Smooth muscle cell (in vitro differentiated cells): ENCODE data around the gene LAMA5. TPM values are rescaled to one million over a fixed set of nuclear protein-coding genes. Genes with fewer than 3 reads are reported as not detected.

Experiments
- DNase-seq: peaks from one replicate; lab custom pipeline; 2025; ENCODE audit not compliant: unreplicated experiment; lab: John Stamatoyannopoulos, UW
- H2AFZ ChIP-seq: fragments of 200-600 bp; sonication (generic); 2 replicates; pipeline ENCODE4 v1.6.0; 2016; ENCODE audit warnings: antibody characterized with exemption, low read depth, mild to moderate bottlenecking
- H3F3A ChIP-seq: fragments of 200-600 bp; sonication (generic); 2 replicates; pipeline ENCODE4 v1.6.0; 2017; ENCODE audit warnings: antibody characterized with exemption, low read depth
- H3K27ac ChIP-seq: fragments of 200-600 bp; sonication (generic); 2 replicates; pipeline ENCODE4 v1.5.1; 2016; ENCODE audit warnings: low read depth, mild to moderate bottlenecking
- H3K27me3 ChIP-seq: fragments of 200-600 bp; sonication (generic); 2 replicates; pipeline ENCODE4 v1.6.1; 2016; ENCODE audit warnings: low read depth, mild to moderate bottlenecking
- H3K36me3 ChIP-seq: fragments of 200-600 bp; sonication (generic); 2 replicates; pipeline ENCODE4 v1.5.1; 2016; ENCODE audit warnings: low read depth
- H3K4me1 ChIP-seq: fragments of 200-600 bp; sonication (generic); 2 replicates; pipeline ENCODE4 v1.5.1; 2016; ENCODE audit warnings: low read depth
- H3K4me2 ChIP-seq: fragments of 200-600 bp; sonication (generic); 2 replicates; pipeline ENCODE4 v1.6.0; 2016; ENCODE audit warnings: mild to moderate bottlenecking
- H3K4me3 ChIP-seq: fragments of 200-600 bp; sonication (generic); 2 replicates; pipeline ENCODE4 v1.5.1; 2016; ENCODE audit warnings: mild to moderate bottlenecking
- H3K79me2 ChIP-seq: fragments of 200-600 bp; sonication (generic); 2 replicates; pipeline ENCODE4 v1.6.0; 2016; ENCODE audit warnings: low read depth, mild to moderate bottlenecking
- H3K9ac ChIP-seq: fragments of 200-600 bp; sonication (generic); 2 replicates; pipeline ENCODE4 v1.6.0; 2016; ENCODE audit warnings: low read depth
- H3K9me3 ChIP-seq: fragments of 200-600 bp; sonication (generic); replicated peaks from 2 replicates; pipeline ENCODE4 v1.5.1; 2016; ENCODE audit warnings: low read depth
- H4K20me1 ChIP-seq: fragments of 200-600 bp; sonication (generic); 2 replicates; pipeline ENCODE4 v1.6.0; 2016; ENCODE audit warnings: low read depth
- WGBS: methylation state at CpG from one replicate; pipeline ENCODE4 v1.1.7; 2016; ENCODE audit warnings: low lambda C conversion rate; 5-methylcytosine and 5-hydroxymethylcytosine counted together
- polyA plus RNA-seq: library from polyadenylated mRNA; unstranded; fragments of >200 nt; fragmentation: Nextera tagmentation; extraction: Ambion mirVana; gene quantifications from 2 replicates; pipeline ENCODE4 v1.2.1, GENCODE V29; 2016
- total RNA-seq: library from RNA; depleted of rRNA; stranded (reverse); fragments of >200 nt; gene quantifications from 2 replicates; pipeline ENCODE4 v1.2.3, GENCODE V29; 2014
- TF ChIP-seq, protein P1 (sequence below): fragments of 200-600 bp; sonication (generic); IDR thresholded peaks from 2 replicates; pipeline ENCODE4 v1.5.1; 2017; ENCODE audit warnings: borderline replicate concordance, mild to moderate bottlenecking, antibody characterized with exemption; ENCODE audit not compliant: insufficient read depth, poor library complexity, severe bottlenecking

LAMA5 gene
- total and polyA plus RNA-seq, 2 experiments from 2014 or later: 27.5 to 27.6 TPM

- no peaks in the 10 kb centered on the region for H3K27me3 ChIP-seq
- no peak for DNase-seq
- H3K4me2 ChIP-seq: no peak overlapping the region
- 97% methylated on average over 27 of the region's 27 CpGs for WGBS
- TF ChIP-seq, protein P1, sequence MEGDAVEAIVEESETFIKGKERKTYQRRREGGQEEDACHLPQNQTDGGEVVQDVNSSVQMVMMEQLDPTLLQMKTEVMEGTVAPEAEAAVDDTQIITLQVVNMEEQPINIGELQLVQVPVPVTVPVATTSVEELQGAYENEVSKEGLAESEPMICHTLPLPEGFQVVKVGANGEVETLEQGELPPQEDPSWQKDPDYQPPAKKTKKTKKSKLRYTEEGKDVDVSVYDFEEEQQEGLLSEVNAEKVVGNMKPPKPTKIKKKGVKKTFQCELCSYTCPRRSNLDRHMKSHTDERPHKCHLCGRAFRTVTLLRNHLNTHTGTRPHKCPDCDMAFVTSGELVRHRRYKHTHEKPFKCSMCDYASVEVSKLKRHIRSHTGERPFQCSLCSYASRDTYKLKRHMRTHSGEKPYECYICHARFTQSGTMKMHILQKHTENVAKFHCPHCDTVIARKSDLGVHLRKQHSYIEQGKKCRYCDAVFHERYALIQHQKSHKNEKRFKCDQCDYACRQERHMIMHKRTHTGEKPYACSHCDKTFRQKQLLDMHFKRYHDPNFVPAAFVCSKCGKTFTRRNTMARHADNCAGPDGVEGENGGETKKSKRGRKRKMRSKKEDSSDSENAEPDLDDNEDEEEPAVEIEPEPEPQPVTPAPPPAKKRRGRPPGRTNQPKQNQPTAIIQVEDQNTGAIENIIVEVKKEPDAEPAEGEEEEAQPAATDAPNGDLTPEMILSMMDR: no peak
- peaks cover 38% of the 10 kb centered on the region for H3K79me2 ChIP-seq
- no peak overlapping the region for H2AFZ ChIP-seq
- no peak overlapping the region for H3K4me3 ChIP-seq
- no peak overlapping the region for H3K27ac ChIP-seq
- peaks cover 14% of the 10 kb centered on the region for H3K4me1 ChIP-seq
- peaks cover 6% of the 10 kb centered on the region for H3F3A ChIP-seq
- no peak overlapping the region for H3K9ac ChIP-seq
- H3K36me3 ChIP-seq: no peaks in the 10 kb centered on the region
- H3K9me3 ChIP-seq: no peaks in the 10 kb centered on the region
- H4K20me1 ChIP-seq: peaks cover 44% of the 10 kb centered on the region
Measured at GRCh38 chr20:62306414-62307187, 60.5 kb downstream of the LAMA5 start.

GRCh38 chr20:62305765-62306413 is 61.2 kb downstream of the LAMA5 start:
- no peak overlapping the region for H3K9ac ChIP-seq
- DNase-seq: no peak
- WGBS: 93% methylated on average over 29 of the region's 33 CpGs
- H3K36me3 ChIP-seq: no peaks in the 10 kb centered on the region
- H2AFZ ChIP-seq: no peak overlapping the region
- H3K4me2 ChIP-seq: no peak overlapping the region
- H3K9me3 ChIP-seq: no peaks in the 10 kb centered on the region
- H3K4me3 ChIP-seq: no peak overlapping the region
- peaks cover 38% of the 10 kb centered on the region for H3K79me2 ChIP-seq
- H3F3A ChIP-seq: peaks cover 11% of the 10 kb centered on the region
- H3K27ac ChIP-seq: no peak overlapping the region
- TF ChIP-seq, protein P1: no peak
- H3K4me1 ChIP-seq: peaks cover 14% of the 10 kb centered on the region
- H3K27me3 ChIP-seq: no peaks in the 10 kb centered on the region
- H4K20me1 ChIP-seq: peaks cover 44% of the 10 kb centered on the region

DNA sequence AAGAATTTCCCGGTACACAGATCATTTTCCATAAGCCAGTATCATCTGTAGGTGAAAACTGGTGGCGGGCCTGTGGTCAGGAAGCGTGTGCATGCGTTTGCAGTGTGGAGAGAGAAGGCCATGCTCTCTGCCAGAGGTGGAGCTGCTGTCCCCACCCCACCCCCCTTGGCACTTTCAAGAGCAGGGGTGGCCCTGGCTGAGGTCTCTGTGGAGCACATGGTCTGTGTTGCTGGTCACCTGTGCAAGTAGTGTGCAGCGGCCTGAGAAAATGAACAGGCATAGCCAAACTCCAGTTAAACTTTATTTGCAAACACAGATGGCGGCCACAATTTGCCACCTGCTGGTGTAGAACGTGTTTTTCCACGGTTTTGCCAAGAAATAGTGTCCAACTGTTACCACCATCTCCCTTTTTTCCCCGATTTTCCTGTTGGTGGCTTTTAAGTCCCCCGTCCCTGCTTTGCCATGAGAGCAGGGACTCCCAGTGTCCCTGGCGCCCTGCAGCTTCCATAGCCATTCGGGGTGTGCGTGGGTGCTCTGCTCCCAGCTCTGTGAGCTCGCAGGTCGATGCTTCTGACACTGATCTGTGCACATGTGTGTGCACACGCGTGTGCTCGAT is 61.9 kb downstream of the LAMA5 start:
- Histone ChIP-seq H2AFZ (no peak overlapping the region), H3K4me2 (peak overlapping the region; percentile 100), H3K9me3 (no peaks in the 10 kb centered on the region), H3K36me3 (no peaks in the 10 kb centered on the region), H3K27me3 (no peaks in the 10 kb centered on the region), H3K4me1 (peaks cover 14% of the 10 kb centered on the region), H3K4me3 (peak overlapping the region; percentile 88), H3K79me2 (peaks cover 38% of the 10 kb centered on the region), H3K9ac (no peak overlapping the region), H4K20me1 (peaks cover 44% of the 10 kb centered on the region), H3K27ac (no peak overlapping the region), H3F3A (peaks cover 11% of the 10 kb centered on the region)
- 95% methylated on average over 18 of the region's 18 CpGs for WGBS
- TF ChIP-seq, protein P1: no peak
- DNase-seq: no peak
